GM19025 (cell line): ENCODE results near the gene THAP7.
"Not testable (repeated sequence)": the region's sequence is repeated elsewhere in the genome, so short reads cannot be mapped to it uniquely, and the experiment has no call there.

Experiments
- ATAC-seq: cut with Tn5 transposase; IDR thresholded peaks from one replicate; pipeline ENCODE4 v1.9.1; 2021; ENCODE audit warnings: mild to moderate bottlenecking, low read depth, moderate library complexity; ENCODE audit not compliant: unreplicated experiment

Gene THAP7

GRCh38 chr22:21013657-21014201, 11.8 kb upstream of the THAP7 start:
- peak; percentile 21 for ATAC-seq

- ATAC-seq: no peak
These were observed 10.8 kb upstream of the THAP7 start for GRCh38 chr22:21012446-21013407.

- no peak for ATAC-seq
These were observed 8.7 kb upstream of the THAP7 start for GRCh38 chr22:21010426-21011113.

- ATAC-seq: no peak
These were observed 7.9 kb upstream of the THAP7 start for GRCh38 chr22:21009638-21010425.

- not testable (repeated sequence) for ATAC-seq
These were observed 7.3 kb upstream of the THAP7 start for GRCh38 chr22:21009208-21009607.

- no peak for ATAC-seq
These were observed 1.9 kb upstream of the THAP7 start for GRCh38 chr22:21003782-21004181.

GRCh38 chr22:21000987-21001600, 824 bp downstream of the THAP7 start:
- ATAC-seq: no peak

- ATAC-seq: no peak
These were observed 1.5 kb downstream of the THAP7 start for GRCh38 chr22:21000207-21000986.

GRCh38 chr22:20999350-21000206, 2.3 kb downstream of the THAP7 start:
- ATAC-seq: no peak

- ATAC-seq: no peak
These were observed 3.2 kb downstream of the THAP7 start for GRCh38 chr22:20998411-20999336.

GRCh38 chr22:20997536-20998257, 4.2 kb downstream of the THAP7 start:
- no peak for ATAC-seq

- ATAC-seq: no peak
These were observed 5.1 kb downstream of the THAP7 start for GRCh38 chr22:20996598-20997535.

- no peak for ATAC-seq
These were observed 5.9 kb downstream of the THAP7 start for GRCh38 chr22:20996031-20996410.

GRCh38 chr22:20995329-20996030, 6.4 kb downstream of the THAP7 start:
- ATAC-seq: no peak

- no peak for ATAC-seq
These were observed 7.0 kb downstream of the THAP7 start for GRCh38 chr22:20994902-20995241.
